Astrocyte (in vitro differentiated cells and primary cell): ENCODE data around the gene SYNGR4. TPM values are rescaled to one million over a fixed set of nuclear protein-coding genes. Genes with fewer than 3 reads are reported as not detected.
A peak's percentile ranks its signal among the peaks of the same experiment; 100 is the strongest.

ENCODE experiments used
- DNase-seq: peaks from one replicate; pipeline ENCODE4 v3.0.0-alpha.2; 2010; ENCODE audit warnings: low read depth
- FAIRE-seq: peaks from 2 replicates; lab custom pipeline; 2011; peaks lifted over from hg19 to GRCh38; lab: Jason Lieb, UNC
- H2AFZ ChIP-seq: 2 replicates; pipeline ENCODE4 v1.6.0; 2012; ENCODE audit warnings: low read depth, low read length, inconsistent platforms
- H3K27ac ChIP-seq: 2 replicates; pipeline ENCODE4 v1.5.1; 2011; ENCODE audit warnings: low read depth, low read length, inconsistent platforms
- H3K27me3 ChIP-seq: 2 replicates; pipeline ENCODE4 v1.6.0; 2011; ENCODE audit warnings: low read length, inconsistent platforms; ENCODE audit not compliant: insufficient read depth
- H3K36me3 ChIP-seq: 2 replicates; pipeline ENCODE4 v1.5.1; 2011; ENCODE audit warnings: low read length, inconsistent platforms; ENCODE audit not compliant: insufficient read depth
- H3K4me1 ChIP-seq: 2 replicates; pipeline ENCODE4 v1.5.1; 2011; ENCODE audit warnings: low read length, inconsistent platforms; ENCODE audit not compliant: insufficient read depth
- H3K4me2 ChIP-seq: 2 replicates; pipeline ENCODE4 v1.6.0; 2012; ENCODE audit warnings: low read length, inconsistent platforms
- H3K4me3 ChIP-seq: 2 replicates; pipeline ENCODE4 v1.5.1; 2011; ENCODE audit warnings: low read depth, mild to moderate bottlenecking, low read length, inconsistent platforms; ENCODE audit not compliant: insufficient read depth
- H3K79me2 ChIP-seq: 2 replicates; pipeline ENCODE4 v1.6.0; 2012; ENCODE audit warnings: mild to moderate bottlenecking, low read length, inconsistent platforms; ENCODE audit not compliant: insufficient read depth
- H3K9ac ChIP-seq: 2 replicates; pipeline ENCODE4 v1.6.0; 2012; ENCODE audit warnings: mild to moderate bottlenecking, low read length, inconsistent platforms
- H3K9me3 ChIP-seq: 2 replicates; pipeline ENCODE4 v1.5.1; 2012; ENCODE audit warnings: low read depth, mild to moderate bottlenecking, low read length, inconsistent platforms; ENCODE audit not compliant: insufficient read depth
- H4K20me1 ChIP-seq: 2 replicates; pipeline ENCODE4 v1.6.0; 2012; ENCODE audit warnings: low read length, inconsistent platforms; ENCODE audit not compliant: insufficient read depth
- H3K27ac Mint-ChIP-seq: one replicate; pipeline ENCODE4 v1.8.0; 2021; ENCODE audit warnings: mild to moderate bottlenecking, mixed read lengths; ENCODE audit not compliant: unreplicated experiment
- H3K27me3 Mint-ChIP-seq: one replicate; pipeline ENCODE4 v1.8.0; 2021; ENCODE audit warnings: low read depth, mixed read lengths; ENCODE audit not compliant: unreplicated experiment
- H3K36me3 Mint-ChIP-seq: one replicate; pipeline ENCODE4 v1.8.0; 2021; ENCODE audit warnings: low read depth, mixed read lengths; ENCODE audit not compliant: unreplicated experiment
- H3K4me1 Mint-ChIP-seq: one replicate; pipeline ENCODE4 v1.8.0; 2021; ENCODE audit warnings: low read depth, mixed read lengths; ENCODE audit not compliant: unreplicated experiment
- H3K4me3 Mint-ChIP-seq: one replicate; pipeline ENCODE4 v1.8.0; 2021; ENCODE audit warnings: mild to moderate bottlenecking, moderate library complexity, mixed read lengths; ENCODE audit not compliant: unreplicated experiment
- H3K9me3 Mint-ChIP-seq: one replicate; pipeline ENCODE4 v1.8.0; 2021; ENCODE audit warnings: mild to moderate bottlenecking, mixed read lengths; ENCODE audit not compliant: unreplicated experiment
- CTCF ChIP-seq: IDR thresholded peaks from 2 replicates; pipeline ENCODE4 v1.5.1; 2011; ENCODE audit warnings: low read depth, mild to moderate bottlenecking, inconsistent platforms, low read length, moderate library complexity; ENCODE audit not compliant: insufficient read depth
- EZH2 ChIP-seq: IDR thresholded peaks from 2 replicates; pipeline ENCODE4 v1.6.1; 2012; ENCODE audit warnings: mild to moderate bottlenecking, low read length, inconsistent platforms; ENCODE audit not compliant: insufficient read depth
- total RNA-seq: library from RNA; stranded (reverse); gene quantifications from 2 replicates; pipeline ENCODE4 v1.2.1, GENCODE V29; 2021

Gene SYNGR4
- total RNA-seq, 1 donor from 2014 or later, result not detected

GRCh38 chr19:48332662-48333466, 31.3 kb upstream of the SYNGR4 start:
- Mint-ChIP-seq H3K9me3 (no peaks in the 10 kb centered on the region), H3K4me3 (peak overlapping the region; percentile 73), H3K27me3 (no peaks in the 10 kb centered on the region), H3K36me3 (peaks cover 15% of the 10 kb centered on the region), H3K27ac (peak overlapping the region; percentile 79), H3K4me1 (peaks cover 17% of the 10 kb centered on the region)
- H3K27ac ChIP-seq, result no peak overlapping the region
- H3K9ac ChIP-seq, result no peak overlapping the region
- peaks cover 5% of the 10 kb centered on the region for H3K36me3 ChIP-seq
- no peak for TF ChIP-seq EZH2
- no peak for TF ChIP-seq CTCF
- H3K79me2 ChIP-seq, result peaks cover 14% of the 10 kb centered on the region
- H3K4me3 ChIP-seq, result peak overlapping the region; percentile 32
- no peaks in the 10 kb centered on the region for H3K27me3 ChIP-seq
- H3K4me1 ChIP-seq, result peaks cover 26% of the 10 kb centered on the region
- peaks cover 37% of the 10 kb centered on the region for H4K20me1 ChIP-seq
- H3K4me2 ChIP-seq, result peak overlapping the region; percentile 91
- H3K9me3 ChIP-seq, result no peaks in the 10 kb centered on the region
- DNase-seq, result peak; percentile 97
- peak overlapping the region; percentile 48 for H2AFZ ChIP-seq
- FAIRE-seq, result no peak

GRCh38 chr19:48333467-48334384, 30.4 kb upstream of the SYNGR4 start:
- H3K4me3 Mint-ChIP-seq, result peak overlapping the region; percentile 73
- Histone ChIP-seq H3K9me3 (no peaks in the 10 kb centered on the region), H3K27me3 (no peaks in the 10 kb centered on the region), H3K4me2 (peak overlapping the region; percentile 91), H3K9ac (peak overlapping the region; percentile 74), H3K36me3 (peaks cover 5% of the 10 kb centered on the region), H2AFZ (peak overlapping the region; percentile 77), H3K4me3 (peak overlapping the region; percentile 49), H3K4me1 (peaks cover 26% of the 10 kb centered on the region), H3K79me2 (peaks cover 8% of the 10 kb centered on the region), H3K27ac (no peak overlapping the region), H4K20me1 (peaks cover 31% of the 10 kb centered on the region)
- peaks cover 5% of the 10 kb centered on the region for H3K27me3 Mint-ChIP-seq
- peaks cover 17% of the 10 kb centered on the region for H3K4me1 Mint-ChIP-seq
- TF ChIP-seq EZH2 (no peak), CTCF (peak; percentile 39)
- DNase-seq (peak; percentile 79), FAIRE-seq (no peak)
- no peaks in the 10 kb centered on the region for H3K9me3 Mint-ChIP-seq
- peak overlapping the region; percentile 79 for H3K27ac Mint-ChIP-seq
- peaks cover 12% of the 10 kb centered on the region for H3K36me3 Mint-ChIP-seq
